Measurements from ENCODE around the gene PPP1R3D. TPM values are rescaled to one million over a fixed set of nuclear protein-coding genes. Genes with fewer than 3 reads are reported as not detected.

PPP1R3D gene
- total RNA-seq: 6.0 TPM

GRCh38 chr20:59940129-59940955 is at the start of gene PPP1R3D, which contains the start of gene FAM217B:
PPP1R3D (minus strand) TSS chr20:59940305; CDS start chr20:59939931, 374 bp downstream.
FAM217B (plus strand) TSS chr20:59940389; CDS start chr20:59943944, 3,555 bp downstream.

GRCh38 chr20:59958123-59958522 is 18.0 kb upstream of the PPP1R3D start, which contains the start of gene CDH26:
CDH26 (plus strand) TSS chr20:59958423; CDS start chr20:59958727, 304 bp downstream.

GRCh38 chr20:59933296-59933848 is 6.7 kb downstream of the PPP1R3D start, which contains the start of gene SYCP2:
SYCP2 (minus strand) TSS chr20:59933637; CDS start chr20:59922413, 11,224 bp downstream.

Other genes starting within 250 kb of the PPP1R3D start
- 5.4 TPM for gene SYCP2, start 6.7 kb downstream of the PPP1R3D start, total RNA-seq
- gene FAM217B, start 84 bp upstream of the PPP1R3D start, total RNA-seq: 14.7 TPM
- 4.6 TPM for gene CDH26, start 18.1 kb upstream of the PPP1R3D start, total RNA-seq

Data from camera-type eye (tissue), 1 donor.